RWPE2 (cell line): ENCODE data around the gene TH.
A peak's percentile ranks its signal among the peaks of the same experiment; 100 is the strongest.

ENCODE experiments used
- ATAC-seq: fragments of 200-7000 bp; cut with Tn5 transposase; 3 replicates; pipeline ENCODE4 v1.9.1; 2021; ENCODE audit warnings: low read depth
- DNase-seq: peaks from one replicate; pipeline ENCODE4 v3.0.0-alpha.2; 2020; ENCODE audit warnings: low spot score
- H3K27ac ChIP-seq: fragments of 450-650 bp; 2 replicates; pipeline ENCODE4 v1.5.1; 2017; ENCODE audit warnings: mild to moderate bottlenecking; ENCODE audit not compliant: poor library complexity, severe bottlenecking
- H3K27me3 ChIP-seq: fragments of 250-450 bp; sonication (Bioruptor Pico); 2 replicates; pipeline ENCODE4 v1.5.1; 2021; ENCODE audit warnings: mild to moderate bottlenecking, moderate library complexity; ENCODE audit not compliant: insufficient read depth, poor library complexity, severe bottlenecking
- H3K36me3 ChIP-seq: fragments of 250-450 bp; sonication (Bioruptor Pico); 2 replicates; pipeline ENCODE4 v1.5.1; 2020; ENCODE audit warnings: low read depth, mild to moderate bottlenecking, moderate library complexity
- H3K4me1 ChIP-seq: fragments of 250-450 bp; sonication (Bioruptor Pico); 2 replicates; pipeline ENCODE4 v1.5.1; 2021; ENCODE audit warnings: mild to moderate bottlenecking, moderate library complexity; ENCODE audit not compliant: insufficient read depth, poor library complexity, severe bottlenecking
- H3K4me3 ChIP-seq: fragments of 250-450 bp; sonication (Bioruptor Pico); 2 replicates; pipeline ENCODE4 v1.5.1; 2021; ENCODE audit warnings: mild to moderate bottlenecking, moderate library complexity; ENCODE audit not compliant: severe bottlenecking
- H3K9me3 ChIP-seq: fragments of 250-450 bp; sonication (Bioruptor Pico); 2 replicates; pipeline ENCODE4 v1.5.1; 2021; ENCODE audit warnings: mild to moderate bottlenecking, moderate library complexity; ENCODE audit not compliant: severe bottlenecking
- TF ChIP-seq, protein P1 (sequence below): fragments of 450-650 bp; IDR thresholded peaks from one replicate; pipeline ENCODE4 v1.5.1; 2017; ENCODE audit warnings: mild to moderate bottlenecking, moderate library complexity; ENCODE audit not compliant: poor library complexity, severe bottlenecking

TH gene

GRCh38 chr11:2168286-2169004 is 3.2 kb downstream of the TH start:
- TF ChIP-seq, protein P1, sequence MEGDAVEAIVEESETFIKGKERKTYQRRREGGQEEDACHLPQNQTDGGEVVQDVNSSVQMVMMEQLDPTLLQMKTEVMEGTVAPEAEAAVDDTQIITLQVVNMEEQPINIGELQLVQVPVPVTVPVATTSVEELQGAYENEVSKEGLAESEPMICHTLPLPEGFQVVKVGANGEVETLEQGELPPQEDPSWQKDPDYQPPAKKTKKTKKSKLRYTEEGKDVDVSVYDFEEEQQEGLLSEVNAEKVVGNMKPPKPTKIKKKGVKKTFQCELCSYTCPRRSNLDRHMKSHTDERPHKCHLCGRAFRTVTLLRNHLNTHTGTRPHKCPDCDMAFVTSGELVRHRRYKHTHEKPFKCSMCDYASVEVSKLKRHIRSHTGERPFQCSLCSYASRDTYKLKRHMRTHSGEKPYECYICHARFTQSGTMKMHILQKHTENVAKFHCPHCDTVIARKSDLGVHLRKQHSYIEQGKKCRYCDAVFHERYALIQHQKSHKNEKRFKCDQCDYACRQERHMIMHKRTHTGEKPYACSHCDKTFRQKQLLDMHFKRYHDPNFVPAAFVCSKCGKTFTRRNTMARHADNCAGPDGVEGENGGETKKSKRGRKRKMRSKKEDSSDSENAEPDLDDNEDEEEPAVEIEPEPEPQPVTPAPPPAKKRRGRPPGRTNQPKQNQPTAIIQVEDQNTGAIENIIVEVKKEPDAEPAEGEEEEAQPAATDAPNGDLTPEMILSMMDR = no peak
- Histone ChIP-seq H3K4me1 (no peaks in the 10 kb centered on the region), H3K9me3 (no peaks in the 10 kb centered on the region), H3K27ac (no peak overlapping the region), H3K36me3 (no peaks in the 10 kb centered on the region), H3K27me3 (no peaks in the 10 kb centered on the region), H3K4me3 (no peak overlapping the region)
- ATAC-seq (no peak), DNase-seq (no peak)

DNA sequence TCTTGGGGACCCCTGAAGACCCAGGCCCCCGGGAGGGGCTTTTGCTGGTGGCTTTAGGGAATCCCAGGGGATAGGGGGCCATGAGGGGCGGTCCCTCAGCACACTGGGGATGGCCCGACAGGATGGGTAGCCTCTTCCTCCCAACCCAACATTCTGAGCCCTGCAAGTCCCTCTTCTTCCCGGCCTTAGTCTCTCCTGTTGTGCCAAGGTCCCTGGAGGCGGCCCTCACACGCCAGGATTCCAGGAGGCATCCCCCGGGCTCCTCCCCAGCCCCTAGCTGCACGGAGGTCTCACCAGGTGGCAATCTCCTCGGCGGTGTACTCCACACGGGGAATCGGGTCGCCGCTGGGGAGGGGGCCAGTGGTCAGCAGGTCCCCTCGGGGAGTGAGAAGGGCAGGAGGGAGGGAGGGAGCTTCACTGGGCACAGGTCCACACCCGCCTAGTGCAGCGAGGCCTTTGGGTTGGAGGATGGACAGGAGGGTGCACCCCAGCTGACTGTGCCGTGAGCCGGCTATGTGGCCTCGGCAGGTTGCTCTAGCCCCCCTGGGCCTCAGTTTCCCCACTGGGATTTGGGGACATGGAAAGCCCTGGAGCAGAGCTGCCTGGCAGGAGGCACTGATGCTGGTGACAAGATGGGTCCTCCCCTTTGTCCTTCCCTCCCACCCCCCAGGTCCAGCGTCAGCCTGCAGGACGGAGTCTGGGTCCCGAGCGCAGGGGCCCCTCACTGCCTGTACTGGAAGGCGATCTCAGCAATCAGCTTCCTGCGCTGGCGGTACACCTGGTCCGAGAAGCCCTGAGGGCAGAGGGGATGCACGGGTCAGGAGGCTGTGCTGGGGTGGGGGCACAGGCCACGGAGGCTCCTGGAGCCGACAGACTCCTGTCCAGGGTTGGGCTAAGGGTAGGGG is 4.2 kb downstream of the TH start:
- H3K9me3 ChIP-seq = no peaks in the 10 kb centered on the region
- ATAC-seq (no peak), DNase-seq (no peak)
- H3K4me3 ChIP-seq = no peak overlapping the region
- TF ChIP-seq, protein P1 = no peak
- no peaks in the 10 kb centered on the region for H3K4me1 ChIP-seq
- no peaks in the 10 kb centered on the region for H3K36me3 ChIP-seq
- H3K27ac ChIP-seq = no peak overlapping the region
- no peaks in the 10 kb centered on the region for H3K27me3 ChIP-seq

GRCh38 chr11:2166091-2166851 is 5.3 kb downstream of the TH start:
- Histone ChIP-seq H3K27me3 (no peaks in the 10 kb centered on the region), H3K4me1 (no peaks in the 10 kb centered on the region), H3K27ac (no peak overlapping the region), H3K4me3 (no peak overlapping the region), H3K9me3 (no peaks in the 10 kb centered on the region), H3K36me3 (no peaks in the 10 kb centered on the region)
- peak; percentile 55 for ATAC-seq
- no peak for DNase-seq
- TF ChIP-seq, protein P1 = peak; percentile 92

- Histone ChIP-seq H3K4me1 (no peaks in the 10 kb centered on the region), H3K27me3 (no peaks in the 10 kb centered on the region), H3K36me3 (no peaks in the 10 kb centered on the region), H3K9me3 (no peaks in the 10 kb centered on the region), H3K4me3 (no peak overlapping the region), H3K27ac (no peak overlapping the region)
- no peak for DNase-seq
- no peak for ATAC-seq
- TF ChIP-seq, protein P1 = no peak
Measured at GRCh38 chr11:2165571-2165970, 6.0 kb downstream of the TH start.
